Measurements from ENCODE around the gene TBC1D22B.

Gene TBC1D22B

GRCh38 chr6:37257634-37258404, at the start of gene TBC1D22B, which contains the start of gene TMEM217:
Gene TBC1D22B, plus strand, starts transcription at chr6:37257772. Its CDS starts 146 bp downstream, at chr6:37257918.
Gene TMEM217, minus strand, starts transcription at chr6:37258144. Its CDS starts 39,114 bp downstream, at chr6:37219030.
- in situ Hi-C loops (cut with MboI; ENCODE audit: low sequenced_read_pairs) = no loop called here

- in situ Hi-C loops (cut with MboI; ENCODE audit: low sequenced_read_pairs) = loop anchor here (10.0 kb wide), 1 partner anchor 443 kb away; no protein-coding TSS in a partner anchor
Observed at GRCh38 chr6:37207903-37208456, 49.6 kb upstream of the TBC1D22B start.

- in situ Hi-C loops (cut with MboI; ENCODE audit: low sequenced_read_pairs) = loop anchor here (10.0 kb wide), 1 partner anchor 444 kb away; no protein-coding TSS in a partner anchor
Observed at GRCh38 chr6:37208793-37209192, 48.8 kb upstream of the TBC1D22B start.

DNA sequence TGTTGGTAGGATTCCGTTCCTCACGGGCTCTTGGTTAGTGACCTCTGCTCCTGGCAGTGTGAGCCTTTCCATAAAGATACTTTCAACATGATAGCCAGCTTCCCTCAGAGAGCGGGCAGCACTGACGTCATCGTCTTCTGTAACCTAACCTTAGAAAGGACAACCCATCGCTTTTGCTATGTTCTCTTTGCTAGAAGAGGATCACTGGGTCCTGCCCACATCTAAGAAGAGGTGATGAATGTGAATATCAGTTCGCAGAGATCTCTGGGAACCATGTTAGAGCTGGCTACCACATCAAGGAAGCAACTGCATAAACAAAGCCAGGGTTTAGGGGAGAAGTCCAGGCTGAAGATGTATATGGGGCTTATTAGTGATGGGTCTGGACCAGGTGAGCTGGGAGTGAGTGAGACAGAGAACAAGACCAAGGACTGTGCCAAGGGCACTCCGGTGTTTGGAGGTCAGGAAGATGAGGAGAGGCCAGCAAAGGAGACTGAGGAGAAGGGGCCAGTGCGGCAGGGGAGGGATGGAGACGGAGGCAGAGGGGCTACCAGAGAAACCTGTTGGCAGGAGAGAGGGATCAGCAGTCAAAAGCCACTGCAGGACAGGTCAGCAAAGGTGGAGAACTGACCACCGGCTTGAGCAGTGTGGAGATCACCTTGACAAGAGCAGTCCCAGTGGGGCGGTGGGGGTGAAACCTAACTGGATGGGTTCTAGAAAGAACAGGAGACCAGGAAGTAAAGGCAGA, 47.9 kb upstream of the TBC1D22B start:
- in situ Hi-C loops (cut with MboI; ENCODE audit: low sequenced_read_pairs) = loop anchor here (5.0 to 10.0 kb wide), 2 partner anchors 187 to 445 kb away; no protein-coding TSS in a partner anchor

DNA sequence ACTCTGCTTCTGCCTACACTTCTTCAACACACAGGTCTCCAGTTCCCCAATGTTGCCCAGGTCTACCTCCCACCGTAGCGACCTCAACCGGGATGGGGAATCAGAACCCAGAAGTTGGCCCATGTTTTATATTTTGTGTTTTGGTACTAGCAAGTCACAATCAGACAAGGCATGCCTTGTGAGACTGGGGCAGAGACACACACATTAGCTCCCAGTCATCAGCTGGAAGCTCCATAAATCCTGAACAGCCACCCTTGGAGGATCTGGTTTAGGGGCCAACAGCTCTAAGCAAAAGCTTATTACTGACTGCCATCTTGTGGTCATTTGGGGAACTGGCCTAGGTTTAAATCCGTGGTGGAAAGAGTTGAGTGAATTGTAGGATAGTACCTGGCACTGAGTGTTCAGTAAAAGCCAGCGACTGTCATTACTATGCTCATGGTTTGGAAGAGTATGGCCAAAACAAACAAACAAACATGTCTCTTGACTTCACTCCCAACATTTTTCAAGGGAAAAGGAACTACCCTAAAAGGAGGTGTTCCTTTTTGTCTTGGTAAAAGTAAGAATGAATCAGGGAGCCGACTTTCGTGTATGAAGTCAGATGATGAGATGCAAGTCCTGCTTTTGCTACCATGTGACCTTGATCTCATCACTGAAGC, 47.1 kb upstream of the TBC1D22B start:
- in situ Hi-C loops (cut with MboI; ENCODE audit: low sequenced_read_pairs) = loop anchor here (5.0 kb wide), 1 partner anchor 188 kb away; no protein-coding TSS in a partner anchor

GRCh38 chr6:37212268-37212667, 45.3 kb upstream of the TBC1D22B start:
- in situ Hi-C loops (cut with MboI; ENCODE audit: low sequenced_read_pairs) = loop anchor here (5.0 kb wide), 1 partner anchor 190 kb away; no protein-coding TSS in a partner anchor

GRCh38 chr6:37218061-37218460, 39.5 kb upstream of the TBC1D22B start:
- in situ Hi-C loops (cut with MboI; ENCODE audit: low sequenced_read_pairs) = no loop called here

DNA sequence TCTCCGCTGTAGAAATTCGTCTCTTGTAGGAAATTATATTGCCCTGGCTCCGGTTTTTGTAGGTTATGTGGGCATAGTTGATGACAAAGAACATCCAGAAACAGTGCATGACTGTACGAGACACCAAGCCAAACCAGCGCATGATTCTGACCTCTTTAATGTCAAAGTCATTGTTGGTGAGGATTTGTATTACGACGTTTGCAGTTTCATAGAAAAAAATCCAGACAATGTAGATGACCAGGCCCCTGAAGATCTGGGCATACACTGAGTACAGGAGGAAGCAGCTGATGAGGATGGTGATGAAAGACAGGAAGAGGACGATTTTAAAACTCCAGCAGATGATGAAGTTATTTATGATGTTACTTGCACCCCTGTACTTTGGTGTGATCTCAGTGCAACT, 39.1 kb upstream of the TBC1D22B start:
- in situ Hi-C loops (cut with MboI; ENCODE audit: low sequenced_read_pairs) = no loop called here

DNA sequence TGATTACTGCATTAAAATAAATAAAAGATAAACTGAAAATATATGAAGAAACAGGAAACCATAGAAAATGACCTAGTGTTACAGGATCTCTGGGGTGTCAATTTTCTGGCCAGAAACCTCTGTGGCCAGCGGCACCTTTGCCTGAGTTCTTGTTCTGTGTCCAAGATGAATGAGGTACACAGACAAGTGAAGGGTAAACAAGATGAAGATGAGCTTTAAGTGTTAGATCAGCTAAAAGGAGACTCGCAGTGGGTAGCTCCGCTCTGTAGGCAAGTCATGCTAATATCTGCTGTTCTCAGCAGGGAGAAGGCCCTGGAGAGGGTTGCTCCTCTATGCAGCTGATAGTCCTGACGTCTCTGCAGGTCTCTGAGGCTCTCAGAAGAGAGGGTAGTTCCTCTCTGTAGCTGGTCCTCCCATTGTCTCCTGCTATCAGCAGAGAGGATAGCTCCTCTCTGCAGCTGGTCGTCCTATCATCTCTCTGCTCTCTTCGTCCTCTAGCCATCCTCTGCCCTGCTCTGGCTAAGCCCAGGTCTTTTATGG, 35.9 kb upstream of the TBC1D22B start:
- in situ Hi-C loops (cut with MboI; ENCODE audit: low sequenced_read_pairs) = no loop called here

- in situ Hi-C loops (cut with MboI; ENCODE audit: low sequenced_read_pairs) = no loop called here
Observed at GRCh38 chr6:37222125-37222967, 35.2 kb upstream of the TBC1D22B start.

- in situ Hi-C loops (cut with MboI; ENCODE audit: low sequenced_read_pairs) = no loop called here
Observed at GRCh38 chr6:37222992-37223391, 34.6 kb upstream of the TBC1D22B start.

DNA sequence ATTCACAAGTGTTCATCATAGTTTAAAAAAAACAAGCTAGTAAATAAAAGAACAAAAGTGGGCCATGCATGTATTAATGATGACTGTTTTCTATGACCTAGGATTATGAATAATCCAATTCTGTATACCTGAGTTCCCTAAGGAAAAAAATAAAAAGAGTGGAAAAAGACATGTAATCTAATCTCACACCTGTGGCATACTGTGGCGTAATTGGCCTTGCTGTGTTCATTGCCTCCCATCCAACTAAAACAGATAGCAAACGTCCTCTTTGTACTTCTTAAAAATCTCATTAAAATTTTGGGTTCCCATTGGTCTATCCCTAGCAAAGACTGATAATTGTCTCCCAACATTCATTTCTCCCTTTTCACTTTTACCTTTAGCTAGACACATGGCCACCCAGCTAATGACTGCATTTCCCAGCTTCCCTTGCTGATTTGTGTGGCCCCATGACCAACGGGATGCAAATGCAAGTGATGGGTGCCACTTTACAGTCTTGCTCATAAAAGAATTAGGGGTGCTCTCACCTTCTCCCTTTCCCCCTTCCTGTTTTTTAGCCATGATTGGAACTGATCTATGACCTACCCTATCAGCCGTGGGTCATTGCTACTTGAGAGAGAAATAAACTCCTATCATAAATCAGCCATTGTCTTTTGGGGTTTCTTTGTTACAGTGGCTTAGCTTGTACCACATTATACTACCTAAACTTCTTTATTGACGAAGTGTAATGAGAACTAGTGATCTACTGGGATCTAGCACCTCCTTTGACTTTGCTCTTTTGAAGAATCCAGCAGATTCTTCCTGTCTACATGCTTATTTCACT, 32.0 kb upstream of the TBC1D22B start:
- in situ Hi-C loops (cut with MboI; ENCODE audit: low sequenced_read_pairs) = no loop called here

- in situ Hi-C loops (cut with MboI; ENCODE audit: low sequenced_read_pairs) = no loop called here
Observed at GRCh38 chr6:37230104-37230503, 27.5 kb upstream of the TBC1D22B start.

GRCh38 chr6:37232430-37233017, 25.0 kb upstream of the TBC1D22B start:
- in situ Hi-C loops (cut with MboI; ENCODE audit: low sequenced_read_pairs) = no loop called here

DNA sequence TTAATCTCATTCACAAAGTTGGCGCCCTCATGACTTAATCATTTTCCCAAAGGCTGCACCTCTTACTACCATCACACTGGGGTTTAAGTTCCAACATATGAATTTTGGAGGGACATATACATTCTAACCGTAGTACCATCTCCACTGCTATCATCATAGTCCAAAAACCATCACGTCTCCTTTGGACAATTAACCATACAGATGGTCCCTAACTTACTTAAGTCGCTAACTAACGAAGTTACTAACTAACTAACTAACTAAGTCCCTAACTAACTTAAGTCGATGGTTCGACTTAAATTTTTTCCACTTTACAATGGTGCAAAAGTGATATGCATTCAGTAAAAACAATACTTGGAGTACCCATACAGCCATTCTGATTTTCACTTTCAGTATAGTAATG, 24.0 kb upstream of the TBC1D22B start:
- in situ Hi-C loops (cut with MboI; ENCODE audit: low sequenced_read_pairs) = no loop called here

- in situ Hi-C loops (cut with MboI; ENCODE audit: low sequenced_read_pairs) = no loop called here
Observed at GRCh38 chr6:37236921-37237320, 20.7 kb upstream of the TBC1D22B start.

DNA sequence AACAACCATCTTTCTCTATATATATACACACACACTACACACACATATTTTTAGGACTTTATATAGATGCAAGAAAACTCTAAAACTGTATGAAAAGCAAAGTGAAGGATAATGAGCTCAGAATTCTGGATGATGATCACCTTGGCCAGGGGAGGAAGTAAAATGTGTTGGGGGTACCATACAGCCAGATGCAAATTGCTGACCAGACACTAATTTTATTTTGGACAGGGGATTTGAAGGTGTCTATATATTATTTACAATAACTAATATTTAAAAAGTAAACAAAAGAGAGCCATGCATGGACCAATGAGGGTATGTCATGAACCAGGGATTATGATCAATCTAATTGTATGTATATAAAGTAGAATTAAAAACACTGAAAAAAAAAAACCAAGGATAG, 19.8 kb upstream of the TBC1D22B start:
- in situ Hi-C loops (cut with MboI; ENCODE audit: low sequenced_read_pairs) = no loop called here

DNA sequence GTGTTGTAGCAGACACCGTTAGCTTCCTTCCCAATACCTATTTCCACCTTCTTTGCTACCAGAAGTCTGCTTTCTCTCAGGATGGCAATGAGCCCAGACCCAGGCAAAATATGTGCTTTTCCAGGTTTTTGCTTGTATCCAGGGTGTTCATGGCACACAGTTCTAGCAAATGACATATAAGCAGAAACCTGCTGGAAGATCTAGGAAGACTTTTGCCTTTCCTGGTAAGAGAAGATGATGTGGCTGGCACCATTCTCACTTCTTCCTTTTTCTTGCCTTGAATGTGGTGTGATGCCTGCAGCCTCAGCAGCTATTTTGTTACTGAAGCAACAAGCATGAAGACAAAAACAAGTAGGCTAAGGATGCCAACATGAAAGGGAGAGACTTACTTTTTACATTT, 19.2 kb upstream of the TBC1D22B start:
- in situ Hi-C loops (cut with MboI; ENCODE audit: low sequenced_read_pairs) = no loop called here

Measured in HL-60/S4 treated with phorbol 12-myristate 13-acetate at 8.2 ng/mL for 4 days and 3 days (cell line).